Keratinocyte (primary cell): ENCODE measurements around the gene TSC1. TPM values are rescaled to one million over a fixed set of nuclear protein-coding genes. Genes with fewer than 3 reads are reported as not detected.

Experiments used
- DNase-seq: peaks from one replicate; pipeline ENCODE4 v3.0.0-alpha.2; 2011; ENCODE audit warnings: low read depth, missing footprints, low spot score
- FAIRE-seq: peaks from 2 replicates; lab custom pipeline; 2011; peaks lifted over from hg19 to GRCh38; lab: Jason Lieb, UNC
- H2AFZ ChIP-seq: 2 replicates; pipeline ENCODE4 v1.6.0; 2012; ENCODE audit warnings: low read length, control low read depth, inconsistent platforms; ENCODE audit not compliant: control insufficient read depth
- H3K27ac ChIP-seq: 2 replicates; pipeline ENCODE4 v1.5.1; 2011; ENCODE audit warnings: low read length; ENCODE audit not compliant: control insufficient read depth, insufficient read depth
- H3K27me3 ChIP-seq: 3 replicates; pipeline ENCODE4 v1.6.0; 2011; ENCODE audit warnings: low read length; ENCODE audit not compliant: control insufficient read depth, insufficient read depth; ENCODE audit errors: extremely low read depth
- H3K36me3 ChIP-seq, 2 experiments: 2 replicates in 1 of 2; 3 replicates in 1 of 2; pipeline ENCODE4 v1.5.1; 2011; ENCODE audit warnings: low read length in 2 of 2, mild to moderate bottlenecking in 1 of 2; ENCODE audit not compliant: control insufficient read depth in 2 of 2, insufficient read depth in 2 of 2; ENCODE audit errors: extremely low read depth in 1 of 2
- H3K4me1 ChIP-seq: 3 replicates; pipeline ENCODE4 v1.5.1; 2011; ENCODE audit warnings: low read length; ENCODE audit not compliant: control insufficient read depth, insufficient read depth; ENCODE audit errors: extremely low read depth
- H3K4me2 ChIP-seq: 3 replicates; pipeline ENCODE4 v1.6.0; 2011; ENCODE audit warnings: low read depth, low read length; ENCODE audit not compliant: control insufficient read depth, insufficient read depth; ENCODE audit errors: extremely low read depth
- H3K4me3 ChIP-seq, 3 experiments: fragments of 200-600 bp in 1 of 3; sonication (generic) in 1 of 3; 2 replicates in 2 of 3; 3 replicates in 1 of 3; pipeline ENCODE4 v1.5.1; 2011 to 2016; ENCODE audit warnings: low read length in 3 of 3, mild to moderate bottlenecking in 3 of 3, control low read depth in 2 of 3, inconsistent platforms in 1 of 3, low read depth in 1 of 3, mixed read lengths in 1 of 3, mixed run types in 1 of 3, moderate library complexity in 1 of 3; ENCODE audit not compliant: control insufficient read depth in 2 of 3, insufficient read depth in 2 of 3; ENCODE audit errors: extremely low read depth in 1 of 3
- H3K79me2 ChIP-seq: 2 replicates; pipeline ENCODE4 v1.6.0; 2012; ENCODE audit warnings: low read length; ENCODE audit not compliant: control insufficient read depth, insufficient read depth
- H3K9ac ChIP-seq: 3 replicates; pipeline ENCODE4 v1.6.0; 2011; ENCODE audit warnings: low read length; ENCODE audit not compliant: control insufficient read depth, insufficient read depth; ENCODE audit errors: extremely low read depth
- H3K9me1 ChIP-seq: 3 replicates; pipeline ENCODE4 v1.6.0; 2011; ENCODE audit warnings: low read length; ENCODE audit not compliant: control insufficient read depth, insufficient read depth; ENCODE audit errors: extremely low read depth
- H3K9me3 ChIP-seq: 2 replicates; pipeline ENCODE4 v1.5.1; 2012; ENCODE audit warnings: low read depth, low read length; ENCODE audit not compliant: control insufficient read depth
- H4K20me1 ChIP-seq: 3 replicates; pipeline ENCODE4 v1.6.0; 2011; ENCODE audit warnings: low read length; ENCODE audit not compliant: control insufficient read depth, insufficient read depth; ENCODE audit errors: extremely low read depth
- CTCF ChIP-seq, 3 experiments: IDR thresholded peaks in 1 of 3; conservative IDR thresholded peaks in 1 of 3; optimal IDR thresholded peaks in 1 of 3; 2 replicates in 2 of 3; 3 replicates in 1 of 3; pipeline versions ENCODE3 to v1.5.1; 2011; ENCODE audit warnings: low read length in 3 of 3, mild to moderate bottlenecking in 3 of 3, moderate library complexity in 2 of 3, control low read depth in 1 of 3, inconsistent platforms in 1 of 3; ENCODE audit not compliant: insufficient read depth in 2 of 3; ENCODE audit errors: extremely low read depth in 1 of 3
- EZH2 ChIP-seq: IDR thresholded peaks from one replicate; pipeline ENCODE4 v1.6.1; 2012; ENCODE audit warnings: inconsistent platforms, mild to moderate bottlenecking, low read length, moderate library complexity
- dilution Hi-C: fragments of 300-500 bp; cut with MboI; formaldehyde crosslinking; loops from one replicate; pipeline ENCODE4 v1.7.0; 2020; ENCODE audit warnings: low sequenced_read_pairs; ENCODE audit not compliant: extremely low pct_ligation_motif_present
- polyA plus RNA-seq, 5 experiments: library from polyadenylated mRNA; depleted of rRNA in 3 of 5; stranded (reverse) in 3 of 5; stranded (forward) in 1 of 5; unstranded in 1 of 5; fragments of >200 nt; gene quantifications; 1 replicate in 1 of 5; 2 replicates in 3 of 5; 3 replicates in 1 of 5; pipeline versions ENCODE4 v1.2.1 to v1.2.3, GENCODE V29; 2011 to 2012; ENCODE audit warnings: missing spikeins in 2 of 5, low read depth in 1 of 5, low replicate concordance in 1 of 5

Gene TSC1
- polyA plus RNA-seq, 1 donor (not counting 4 experiments of a cell fraction or from before 2014, with no cell fraction given), result 26.1 TPM

GRCh38 chr9:132914924-132915323 lies 29.5 kb downstream of the TSC1 start:
- Histone ChIP-seq H3K9ac (no peak overlapping the region), H3K79me2 (no peaks in the 10 kb centered on the region), H3K27me3 (no peaks in the 10 kb centered on the region), H3K9me3 (no peaks in the 10 kb centered on the region), H3K4me1 (no peaks in the 10 kb centered on the region), H2AFZ (no peak overlapping the region), H3K36me3 (peaks cover 20 to 22% of the 10 kb centered on the region in 2 experiments), H3K4me2 (no peak overlapping the region), H3K27ac (no peak overlapping the region), H3K4me3 (no peak overlapping the region), H4K20me1 (no peaks in the 10 kb centered on the region), H3K9me1 (no peaks in the 10 kb centered on the region)
- no peak for TF ChIP-seq EZH2
- no peak for TF ChIP-seq CTCF (optimal IDR thresholded peaks at IDR 0.05 in 1 of 3, IDR thresholded peaks at IDR 0.05 in 1 of 3, conservative IDR thresholded peaks at IDR 0.05 in 1 of 3; ENCODE audit: extremely low read depth in 1 of 3, insufficient read depth in 2 of 3, low read length in 3 of 3)
- dilution Hi-C loops, result no loop called here
- FAIRE-seq (no peak), DNase-seq (no peak)

- peaks cover 16 to 20% of the 10 kb centered on the region in 2 experiments for H3K36me3 ChIP-seq
- no peaks in the 10 kb centered on the region for H3K9me3 ChIP-seq
- no peak overlapping the region for H2AFZ ChIP-seq
- H3K9me1 ChIP-seq, result no peaks in the 10 kb centered on the region
- FAIRE-seq (no peak), DNase-seq (no peak)
- H3K27ac ChIP-seq, result no peak overlapping the region
- no peaks in the 10 kb centered on the region for H3K27me3 ChIP-seq
- no peaks in the 10 kb centered on the region for H3K4me1 ChIP-seq
- no peak overlapping the region for H3K4me3 ChIP-seq
- no peaks in the 10 kb centered on the region for H4K20me1 ChIP-seq
- H3K4me2 ChIP-seq, result no peak overlapping the region
- H3K79me2 ChIP-seq, result no peaks in the 10 kb centered on the region
- H3K9ac ChIP-seq, result no peak overlapping the region
- dilution Hi-C loops, result no loop called here
- TF ChIP-seq CTCF (optimal IDR thresholded peaks at IDR 0.05 in 1 of 3, IDR thresholded peaks at IDR 0.05 in 1 of 3, conservative IDR thresholded peaks at IDR 0.05 in 1 of 3; ENCODE audit: extremely low read depth in 1 of 3, insufficient read depth in 2 of 3, low read length in 3 of 3), result no peak
- TF ChIP-seq EZH2, result no peak
These were observed 32.3 kb downstream of the TSC1 start for GRCh38 chr9:132912131-132912530.
